A549 (cell line): ENCODE measurements around the gene BCDIN3D.

Source experiments
- CHD2 ChIP-seq: fragments of 150-350 bp; IDR thresholded peaks from 2 replicates; pipeline ENCODE4 v1.6.1; 2014; ENCODE audit warnings: low read length; ENCODE audit not compliant: partially characterized antibody
- CTCF ChIP-seq: fragments of >200 bp; sonication (Bioruptor Twin); formaldehyde crosslinking; IDR thresholded peaks from 3 replicates; pipeline ENCODE4 v1.5.1; 2016
- EP300 ChIP-seq, 2 experiments: fragments of >200 bp; sonication (Bioruptor Twin); formaldehyde crosslinking; IDR thresholded peaks; 2 replicates in 1 of 2; 3 replicates in 1 of 2; pipeline ENCODE4 v1.6.1; 2016 to 2017
- ESRRA ChIP-seq: fragments of 150-350 bp; IDR thresholded peaks from 2 replicates; pipeline ENCODE4 v1.6.1; 2014; ENCODE audit warnings: mild to moderate bottlenecking, low read length, borderline replicate concordance
- HMGXB4 ChIP-seq: fragments of 250-450 bp; sonication (Bioruptor Pico); IDR thresholded peaks from 2 replicates; pipeline ENCODE4 v1.5.0; 2021; ENCODE audit warnings: mild to moderate bottlenecking, moderate library complexity, borderline replicate concordance
- HOXB5 ChIP-seq: fragments of 250-450 bp; sonication (Bioruptor Pico); IDR thresholded peaks from 2 replicates; pipeline ENCODE4 v1.5.0; 2020; ENCODE audit warnings: mild to moderate bottlenecking, moderate library complexity
- MYC ChIP-seq: IDR thresholded peaks from 2 replicates; pipeline ENCODE4 v1.6.1; 2012; ENCODE audit warnings: mild to moderate bottlenecking, inconsistent platforms, low read length, improper control_type of control experiment, borderline replicate concordance
- NR3C1 ChIP-seq: fragments of >200 bp; sonication (Bioruptor Twin); formaldehyde crosslinking; IDR thresholded peaks from 3 replicates; pipeline ENCODE4 v1.6.1; 2017
- POLR2A ChIP-seq: IDR thresholded peaks from 2 replicates; pipeline ENCODE4 v1.6.1; 2012; ENCODE audit warnings: mild to moderate bottlenecking, low read length
- REST ChIP-seq: fragments of 200-600 bp; sonication (generic); IDR thresholded peaks from 2 replicates; pipeline ENCODE4 v1.6.1; 2016; ENCODE audit warnings: antibody characterized with exemption, mild to moderate bottlenecking, moderate library complexity
- SREBF2 ChIP-seq: fragments of 450-650 bp; IDR thresholded peaks from 2 replicates; pipeline ENCODE4 v1.6.1; 2014; ENCODE audit warnings: mild to moderate bottlenecking, moderate library complexity

- no peak for TF ChIP-seq EP300 (IDR thresholded peaks at IDR 0.05)
- no peak for TF ChIP-seq CTCF
- no peak for TF ChIP-seq POLR2A
- TF ChIP-seq REST, result no peak
- no peak for TF ChIP-seq HMGXB4 (CRISPR knock-in tag)
- no peak for TF ChIP-seq MYC
- no peak for TF ChIP-seq CHD2
- no peak for TF ChIP-seq NR3C1
- no peak for TF ChIP-seq SREBF2
- no peak for TF ChIP-seq HOXB5 (CRISPR knock-in tag)
- TF ChIP-seq ESRRA, result no peak
Measured at GRCh38 chr12:49877066-49877465, 34.2 kb upstream of the BCDIN3D start.
